ENCODE measurements around the gene CRELD2. TPM values are rescaled to one million over a fixed set of nuclear protein-coding genes. Genes with fewer than 3 reads are reported as not detected.

CRELD2 gene
- polyA plus RNA-seq, 3 donors = 20.3 to 33.2 (median 27.6) TPM

DNA sequence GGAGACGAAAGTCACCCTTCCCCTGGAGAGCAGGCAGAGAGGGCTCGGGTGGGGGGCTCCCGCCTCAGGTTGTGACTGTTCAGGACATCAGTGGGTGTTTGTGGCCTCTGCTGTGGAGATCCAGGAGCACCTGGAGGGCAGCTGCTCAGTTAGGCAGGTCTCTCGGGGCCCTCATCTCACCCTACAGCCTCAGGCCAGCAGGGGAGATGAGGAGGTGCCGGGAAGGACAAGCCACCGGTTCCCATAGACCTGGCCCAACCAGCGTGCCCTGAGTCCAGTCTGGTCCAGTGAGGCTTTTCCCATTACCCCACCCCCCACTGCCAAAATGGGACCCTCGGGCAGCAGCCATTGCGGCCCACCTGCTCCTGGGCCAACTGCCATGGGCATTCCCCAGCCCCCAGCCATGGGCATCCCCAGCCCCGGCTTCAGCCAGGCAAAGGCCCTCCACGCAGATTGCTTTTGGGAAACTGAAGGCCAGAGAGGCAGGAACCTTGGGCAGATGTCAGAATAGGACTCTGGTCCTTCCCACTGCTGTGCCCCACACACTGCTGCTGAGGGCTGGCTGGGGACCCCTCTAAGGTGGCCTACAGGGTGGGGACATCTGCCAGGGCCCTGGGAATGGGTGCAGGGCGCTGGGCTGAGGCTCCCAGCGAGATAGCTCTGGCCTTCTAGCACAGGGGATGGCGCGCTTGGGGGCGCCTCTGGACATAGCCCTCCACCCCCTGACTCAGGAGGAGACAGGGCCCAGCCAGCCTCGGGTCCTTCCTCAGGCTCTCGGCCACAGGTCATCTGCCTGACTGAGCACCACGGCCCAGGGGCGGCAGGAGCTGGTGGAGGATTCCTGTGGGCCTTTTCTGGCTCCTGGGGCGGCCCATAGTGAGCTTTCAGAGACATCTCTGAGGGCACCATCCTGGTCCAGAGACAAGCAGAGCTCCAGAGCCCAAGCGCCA lies 46.9 kb downstream of the CRELD2 start:
- H3K9me3 Mint-ChIP-seq = no peaks in the 10 kb centered on the region
- no peak for DNase-seq
- peaks cover 69 to 76% of the 10 kb centered on the region in 2 donors for H3K4me1 ChIP-seq (ENCODE audit: control insufficient read depth in 1 of 2, insufficient read depth in 2 of 2, low read length in 2 of 2)
- H3K9me3 ChIP-seq (replicated peaks in 1 of 2; ENCODE audit: control insufficient read depth in 1 of 2, insufficient read depth in 1 of 2, low read length in 2 of 2) = no peaks in the 10 kb centered on the region
- H3K27me3 Mint-ChIP-seq (ENCODE audit: low read depth in 3 of 3) = peaks cover 0 to 5% (median 0%) of the 10 kb centered on the region in 3 donors
- no peak overlapping the region for H2AFZ ChIP-seq (ENCODE audit: insufficient read depth, low read depth, low read length, poor library complexity, severe bottlenecking)
- no peaks in the 10 kb centered on the region for H3K27me3 ChIP-seq (ENCODE audit: control insufficient read depth in 2 of 2, insufficient read depth in 2 of 2, low read length in 2 of 2)
- peak overlapping the region; percentile 67 for H3K9ac ChIP-seq (ENCODE audit: insufficient read depth, low read length, poor library complexity, severe bottlenecking)
- peak overlapping the region; percentile 91 to 92 for H3K27ac ChIP-seq (ENCODE audit: low read depth in 1 of 2, low read length in 2 of 2)
- peaks cover 74% of the 10 kb centered on the region for H4K20me1 ChIP-seq (ENCODE audit: insufficient read depth, low read length)
- H3K4me1 Mint-ChIP-seq = peaks cover 58% of the 10 kb centered on the region
- H3K4me3 ChIP-seq (replicated peaks in 1 of 3; ENCODE audit: low read depth in 2 of 3, low read length in 3 of 3) = peak overlapping the region in 1 of 3 experiments; percentile 94
- H3K27ac Mint-ChIP-seq = peak overlapping the region; percentile 88 to 94 (median 92)
- H3K36me3 ChIP-seq (replicated peaks in 1 of 2; ENCODE audit: control insufficient read depth in 1 of 2, insufficient read depth in 2 of 2, low read length in 2 of 2) = peaks cover 26 to 27% of the 10 kb centered on the region in 2 donors
- peaks cover 21 to 32% of the 10 kb centered on the region in 2 donors for H3K36me3 Mint-ChIP-seq
- TF ChIP-seq, protein P1, sequence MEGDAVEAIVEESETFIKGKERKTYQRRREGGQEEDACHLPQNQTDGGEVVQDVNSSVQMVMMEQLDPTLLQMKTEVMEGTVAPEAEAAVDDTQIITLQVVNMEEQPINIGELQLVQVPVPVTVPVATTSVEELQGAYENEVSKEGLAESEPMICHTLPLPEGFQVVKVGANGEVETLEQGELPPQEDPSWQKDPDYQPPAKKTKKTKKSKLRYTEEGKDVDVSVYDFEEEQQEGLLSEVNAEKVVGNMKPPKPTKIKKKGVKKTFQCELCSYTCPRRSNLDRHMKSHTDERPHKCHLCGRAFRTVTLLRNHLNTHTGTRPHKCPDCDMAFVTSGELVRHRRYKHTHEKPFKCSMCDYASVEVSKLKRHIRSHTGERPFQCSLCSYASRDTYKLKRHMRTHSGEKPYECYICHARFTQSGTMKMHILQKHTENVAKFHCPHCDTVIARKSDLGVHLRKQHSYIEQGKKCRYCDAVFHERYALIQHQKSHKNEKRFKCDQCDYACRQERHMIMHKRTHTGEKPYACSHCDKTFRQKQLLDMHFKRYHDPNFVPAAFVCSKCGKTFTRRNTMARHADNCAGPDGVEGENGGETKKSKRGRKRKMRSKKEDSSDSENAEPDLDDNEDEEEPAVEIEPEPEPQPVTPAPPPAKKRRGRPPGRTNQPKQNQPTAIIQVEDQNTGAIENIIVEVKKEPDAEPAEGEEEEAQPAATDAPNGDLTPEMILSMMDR (IDR thresholded peaks at IDR 0.05) = no peak
- H3K4me2 ChIP-seq (replicated peaks; ENCODE audit: extremely low read depth, low read length, poor library complexity, severe bottlenecking) = peak overlapping the region; percentile 88
- peaks cover 45% of the 10 kb centered on the region for H3K79me2 ChIP-seq (ENCODE audit: insufficient read depth, low read length)
- peak overlapping the region in 1 of 2 donors; percentile 49 for H3K4me3 Mint-ChIP-seq
- intact Hi-C loops (cut with micrococcal nuclease) = loop anchor here in 1 of 2 donors (10.0 kb wide), 1 partner anchor 339 kb away; the partner anchor contains the start of gene PLXNB2
- 89% methylated on average over 15 of the region's 22 CpGs for WGBS (ENCODE audit: insufficient coverage)

DNA sequence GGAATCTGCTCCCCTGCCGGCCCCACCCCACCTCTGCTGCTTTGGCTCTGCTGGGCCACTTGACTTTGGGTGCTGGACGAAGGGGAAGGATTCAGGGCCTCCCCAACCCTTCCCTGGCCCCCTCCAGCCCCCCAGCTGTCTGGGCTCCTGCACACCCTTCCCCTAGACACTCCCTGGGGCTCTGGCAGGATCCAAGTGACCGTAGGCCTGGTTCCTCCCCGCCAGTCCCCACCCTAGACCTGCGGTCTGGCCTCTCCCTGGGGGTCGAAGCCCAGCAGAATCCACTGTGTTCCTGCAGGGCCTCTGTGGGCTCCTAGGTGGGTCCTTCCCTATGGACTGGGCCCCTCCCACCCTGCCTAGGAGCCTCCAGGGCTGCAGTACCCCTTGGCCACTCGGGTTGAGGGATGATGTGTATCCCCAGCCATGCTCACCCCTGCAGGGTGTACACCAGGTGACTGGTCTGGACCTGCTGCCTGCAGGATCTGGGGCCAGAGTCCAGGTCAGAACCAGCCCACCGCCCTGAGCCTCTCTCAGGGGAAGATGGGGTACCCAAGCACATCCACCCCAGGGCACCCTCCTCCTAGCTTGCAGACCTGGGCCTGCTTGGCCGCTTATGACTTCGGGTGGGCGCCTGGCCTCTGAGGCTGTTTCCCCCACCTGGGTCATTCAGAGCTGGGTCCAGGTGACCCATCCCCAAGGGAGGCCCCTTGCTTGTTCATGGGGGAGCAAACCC lies 47.8 kb downstream of the CRELD2 start:
- Histone ChIP-seq H3K9ac (ENCODE audit: insufficient read depth, low read length, poor library complexity, severe bottlenecking) (peak overlapping the region; percentile 67), H3K27me3 (ENCODE audit: control insufficient read depth in 2 of 2, insufficient read depth in 2 of 2, low read length in 2 of 2) (no peaks in the 10 kb centered on the region), H3K27ac (ENCODE audit: low read depth in 1 of 2, low read length in 2 of 2) (peak overlapping the region; percentile 91 to 92), H2AFZ (ENCODE audit: insufficient read depth, low read depth, low read length, poor library complexity, severe bottlenecking) (no peak overlapping the region), H3K4me2 (replicated peaks; ENCODE audit: extremely low read depth, low read length, poor library complexity, severe bottlenecking) (peak overlapping the region; percentile 88), H3K79me2 (ENCODE audit: insufficient read depth, low read length) (peaks cover 39% of the 10 kb centered on the region), H3K36me3 (replicated peaks in 1 of 2; ENCODE audit: control insufficient read depth in 1 of 2, insufficient read depth in 2 of 2, low read length in 2 of 2) (peaks cover 26 to 27% of the 10 kb centered on the region in 2 donors), H3K4me3 (replicated peaks in 1 of 3; ENCODE audit: low read depth in 2 of 3, low read length in 3 of 3) (peak overlapping the region in 1 of 3 experiments; percentile 69), H3K4me1 (ENCODE audit: control insufficient read depth in 1 of 2, insufficient read depth in 2 of 2, low read length in 2 of 2) (peaks cover 77 to 84% of the 10 kb centered on the region in 2 donors), H3K9me3 (replicated peaks in 1 of 2; ENCODE audit: control insufficient read depth in 1 of 2, insufficient read depth in 1 of 2, low read length in 2 of 2) (no peaks in the 10 kb centered on the region), H4K20me1 (ENCODE audit: insufficient read depth, low read length) (peaks cover 71% of the 10 kb centered on the region)
- TF ChIP-seq, protein P1 (IDR thresholded peaks at IDR 0.05) = no peak
- H3K36me3 Mint-ChIP-seq = peaks cover 21 to 32% of the 10 kb centered on the region in 2 donors
- intact Hi-C loops (cut with micrococcal nuclease) = loop anchor here in 1 of 2 donors (10.0 kb wide), 1 partner anchor 339 kb away; the partner anchor contains the start of gene PLXNB2
- peak in 2 of 3 donors; percentile 29 to 37 for DNase-seq
- peak overlapping the region; percentile 86 to 94 (median 92) for H3K27ac Mint-ChIP-seq
- peak overlapping the region; percentile 49 to 81 for H3K4me3 Mint-ChIP-seq
- H3K4me1 Mint-ChIP-seq = peaks cover 64% of the 10 kb centered on the region
- no peaks in the 10 kb centered on the region for H3K9me3 Mint-ChIP-seq
- peaks cover 0 to 5% (median 0%) of the 10 kb centered on the region in 3 donors for H3K27me3 Mint-ChIP-seq (ENCODE audit: low read depth in 3 of 3)
- WGBS (ENCODE audit: insufficient coverage) = 66% methylated on average over 9 of the region's 11 CpGs

Measured in CD14-positive monocyte (primary cell).